GM12875 (cell line): ENCODE data around the gene TARBP2.

ENCODE experiments used
- H3K4me3 ChIP-seq: one replicate; pipeline ENCODE4 v1.5.1; 2011; ENCODE audit warnings: low read depth, low read length, control low read depth
- TF ChIP-seq, protein P1 (sequence below): IDR thresholded peaks from 2 replicates; pipeline ENCODE4 v1.5.1; 2011; ENCODE audit warnings: low read depth, mild to moderate bottlenecking, control low read depth, inconsistent platforms, low read length, moderate library complexity, borderline replicate concordance; ENCODE audit not compliant: insufficient read depth

The TARBP2 gene

DNA sequence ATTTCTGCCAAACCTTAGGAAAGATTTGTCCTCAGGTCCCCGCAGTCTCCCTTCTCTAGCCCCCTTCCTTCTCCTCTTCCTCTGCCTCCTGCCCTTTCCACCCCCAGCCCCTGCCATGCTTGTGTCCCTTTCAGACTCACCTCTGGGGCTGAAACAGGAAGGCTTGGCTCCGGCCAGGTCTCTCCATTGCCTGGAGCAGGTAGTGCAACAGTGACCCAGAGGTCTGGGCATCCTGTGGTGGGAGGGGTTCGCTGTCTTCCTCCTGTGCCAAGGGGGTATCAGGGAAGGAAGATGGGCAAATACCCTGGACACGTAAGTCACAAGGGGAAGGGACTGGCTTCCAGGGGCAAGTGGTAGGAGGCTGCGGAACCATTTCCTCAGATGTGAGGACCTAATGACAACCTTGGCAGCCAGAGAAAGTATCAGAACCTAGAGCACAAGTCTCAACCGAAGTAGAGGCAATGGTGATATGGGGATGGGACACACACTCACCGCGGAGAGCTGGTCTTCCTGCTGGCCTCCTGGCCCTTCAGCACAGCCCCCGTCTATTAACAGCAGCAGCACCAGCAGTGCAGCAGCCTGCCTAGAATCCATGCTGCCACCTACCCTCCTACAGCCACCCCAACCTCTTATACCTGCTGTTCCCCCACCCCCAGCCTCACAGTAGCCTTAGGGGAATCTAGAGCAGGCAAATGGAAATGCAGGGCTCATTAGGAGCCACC, 6.0 kb downstream of the TARBP2 start, which contains the start of gene NPFF:
NPFF (minus strand) TSS at position 604 of the 722 bp plus-strand sequence; CDS start at position 594, 10 bp downstream.
- no peak within 1 kb of the TSS for H3K4me3 ChIP-seq
- TF ChIP-seq, protein P1, sequence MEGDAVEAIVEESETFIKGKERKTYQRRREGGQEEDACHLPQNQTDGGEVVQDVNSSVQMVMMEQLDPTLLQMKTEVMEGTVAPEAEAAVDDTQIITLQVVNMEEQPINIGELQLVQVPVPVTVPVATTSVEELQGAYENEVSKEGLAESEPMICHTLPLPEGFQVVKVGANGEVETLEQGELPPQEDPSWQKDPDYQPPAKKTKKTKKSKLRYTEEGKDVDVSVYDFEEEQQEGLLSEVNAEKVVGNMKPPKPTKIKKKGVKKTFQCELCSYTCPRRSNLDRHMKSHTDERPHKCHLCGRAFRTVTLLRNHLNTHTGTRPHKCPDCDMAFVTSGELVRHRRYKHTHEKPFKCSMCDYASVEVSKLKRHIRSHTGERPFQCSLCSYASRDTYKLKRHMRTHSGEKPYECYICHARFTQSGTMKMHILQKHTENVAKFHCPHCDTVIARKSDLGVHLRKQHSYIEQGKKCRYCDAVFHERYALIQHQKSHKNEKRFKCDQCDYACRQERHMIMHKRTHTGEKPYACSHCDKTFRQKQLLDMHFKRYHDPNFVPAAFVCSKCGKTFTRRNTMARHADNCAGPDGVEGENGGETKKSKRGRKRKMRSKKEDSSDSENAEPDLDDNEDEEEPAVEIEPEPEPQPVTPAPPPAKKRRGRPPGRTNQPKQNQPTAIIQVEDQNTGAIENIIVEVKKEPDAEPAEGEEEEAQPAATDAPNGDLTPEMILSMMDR, result no peak

DNA sequence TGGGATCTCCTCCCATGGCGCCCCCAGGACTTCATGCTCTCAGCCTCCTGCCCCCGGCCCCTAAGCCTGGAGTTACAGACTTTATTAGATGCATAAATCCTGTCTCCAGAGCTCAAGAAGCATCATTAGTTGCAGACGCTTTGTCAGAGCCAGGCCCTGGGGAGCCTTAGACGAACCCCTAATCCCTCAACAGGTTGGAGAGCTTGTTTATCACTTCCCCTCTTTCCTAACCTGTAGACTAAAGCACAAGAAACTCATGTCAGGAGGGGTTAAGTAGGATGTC, 6.5 kb downstream of the TARBP2 start:
- H3K4me3 ChIP-seq, result no peak overlapping the region
- TF ChIP-seq, protein P1, result no peak

DNA sequence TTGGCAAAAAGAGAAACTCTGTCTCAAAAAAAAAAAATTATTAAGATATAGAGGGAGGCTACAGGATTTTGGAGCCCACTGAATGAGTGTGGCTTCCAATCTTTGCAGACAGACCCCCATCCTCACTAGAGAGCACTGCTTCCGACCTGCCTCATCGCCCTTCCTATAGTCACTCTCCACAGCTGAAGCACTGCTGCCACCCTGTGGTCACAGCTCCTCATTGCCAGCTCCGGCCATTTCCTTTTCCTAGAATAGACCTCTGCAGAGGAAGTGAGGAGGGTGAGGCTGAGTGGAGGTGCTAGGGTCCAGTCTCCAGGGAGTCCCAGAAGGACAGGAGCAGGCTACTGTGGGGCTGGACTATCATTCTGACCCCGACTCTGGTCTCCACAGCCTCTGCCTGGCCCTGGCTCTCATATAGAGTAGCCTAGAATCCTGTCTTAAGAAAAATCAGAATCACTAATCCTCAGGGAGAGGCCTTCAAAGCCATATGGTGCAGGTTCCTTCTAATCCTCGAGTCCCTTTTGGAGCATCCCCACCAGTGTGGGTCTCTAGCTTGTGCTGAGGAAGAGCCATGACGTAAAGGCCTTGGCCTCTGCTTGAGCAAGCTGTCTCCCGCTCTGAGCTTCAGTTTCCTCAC, 7.6 kb downstream of the TARBP2 start:
- H3K4me3 ChIP-seq, result no peak overlapping the region
- TF ChIP-seq, protein P1, result peak; percentile 85

DNA sequence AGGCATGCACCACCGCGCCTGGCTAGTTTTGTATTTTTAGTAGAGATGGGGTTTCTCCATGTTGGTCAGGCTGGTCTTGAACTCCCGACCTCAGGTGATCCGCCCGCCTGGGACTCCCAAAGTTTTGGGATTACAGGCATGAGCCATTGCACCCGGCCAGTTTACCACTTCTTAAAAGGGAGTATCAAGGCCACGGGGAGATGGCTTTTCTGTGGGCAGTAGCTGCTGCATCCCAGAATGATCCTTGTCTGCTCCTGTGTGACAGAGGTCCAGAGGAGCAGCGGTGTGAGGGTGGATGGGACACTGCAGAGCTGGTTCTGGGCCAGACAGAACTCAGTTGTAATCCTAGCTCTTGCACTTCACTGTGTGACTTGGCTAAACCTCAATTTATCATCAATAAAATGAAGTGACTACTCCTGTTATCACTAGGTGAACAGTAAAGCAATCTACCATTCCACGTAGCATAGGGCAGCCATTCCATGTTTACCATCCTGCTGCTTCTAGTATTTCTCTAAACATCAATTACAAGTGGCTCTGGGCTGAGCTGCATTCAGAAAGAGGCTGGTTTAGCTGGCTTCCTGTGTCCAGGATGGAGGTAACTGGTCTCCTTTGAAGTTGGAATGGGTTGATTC, 9.2 kb downstream of the TARBP2 start:
- no peak overlapping the region for H3K4me3 ChIP-seq
- TF ChIP-seq, protein P1, result no peak

DNA sequence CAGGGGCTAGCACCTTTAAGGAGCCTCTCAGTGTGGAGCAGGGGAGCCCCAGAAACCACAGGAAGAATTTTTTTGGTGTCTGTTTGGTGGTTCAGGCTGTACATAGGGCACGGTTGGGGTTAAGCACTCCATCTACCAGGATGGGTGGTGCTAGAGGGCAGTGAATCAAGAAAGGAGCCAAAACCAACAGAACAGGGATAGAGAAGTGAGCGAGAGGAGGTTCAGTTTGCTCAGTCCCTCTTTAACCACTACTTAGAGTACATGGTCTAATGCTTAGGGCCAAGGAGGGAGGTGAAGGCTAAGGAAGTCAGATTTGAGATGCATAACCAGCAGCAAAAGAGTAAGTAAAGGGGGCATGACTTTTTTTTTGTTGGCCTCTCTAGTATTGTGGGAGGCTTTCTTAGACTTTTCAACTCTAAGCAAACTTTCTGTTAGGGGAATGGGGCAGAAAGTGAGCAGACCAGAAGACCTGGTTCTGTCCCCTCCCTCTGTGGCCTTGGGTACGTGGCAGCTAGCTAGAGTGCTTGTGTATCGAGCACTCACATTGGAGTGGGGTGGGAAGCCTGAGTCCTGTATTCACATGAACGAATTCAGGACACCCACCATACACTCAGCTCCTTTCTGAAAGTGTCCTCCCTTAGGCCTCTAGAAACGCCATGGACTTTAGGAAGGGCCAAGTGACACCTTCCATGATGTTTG, 12.8 kb downstream of the TARBP2 start:
- H3K4me3 ChIP-seq, result no peak overlapping the region
- TF ChIP-seq, protein P1, result no peak

DNA sequence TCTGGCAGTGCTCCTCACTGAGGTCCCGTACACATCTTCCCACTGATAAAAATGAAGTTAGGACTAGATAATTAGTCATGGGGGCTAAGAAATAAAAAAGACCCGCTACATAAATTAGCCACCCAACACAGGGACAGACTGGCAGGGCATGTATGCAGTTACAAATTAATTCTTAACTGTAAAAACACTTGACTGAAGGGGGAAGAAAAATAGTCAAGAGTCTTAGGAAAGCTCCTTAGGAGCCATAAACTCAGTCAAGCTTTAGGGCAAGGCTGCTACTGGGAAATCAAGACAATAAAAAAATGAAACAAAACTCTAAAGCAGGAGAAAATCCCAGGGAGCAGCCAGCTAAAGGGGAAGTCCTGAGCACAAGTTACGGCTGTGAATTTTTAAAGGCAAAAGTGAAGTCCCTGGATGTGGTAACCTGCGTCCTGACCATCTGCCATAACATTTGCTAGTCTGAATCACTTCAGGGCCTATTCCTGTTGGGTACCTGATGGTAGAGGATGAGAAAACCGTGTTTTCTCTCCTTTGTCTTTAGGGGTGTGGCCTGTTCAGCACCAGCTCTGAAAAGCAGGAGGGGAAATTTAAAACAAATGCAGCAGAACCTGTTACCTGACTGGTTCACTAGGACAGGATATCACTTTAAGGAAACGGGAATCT, 13.7 kb downstream of the TARBP2 start:
- no peak overlapping the region for H3K4me3 ChIP-seq
- TF ChIP-seq, protein P1, result no peak
